GM12878 (cell line): ENCODE measurements around the gene PLEKHH1. TPM values are rescaled to one million over a fixed set of nuclear protein-coding genes. Genes with fewer than 3 reads are reported as not detected.

Experiments
- FOXK2 ChIP-seq: fragments of 450-650 bp; IDR thresholded peaks from 2 replicates; pipeline ENCODE4 v1.6.1; 2017; ENCODE audit warnings: mild to moderate bottlenecking, moderate library complexity
- HDAC2 ChIP-seq: fragments of 200-600 bp; sonication (generic); IDR thresholded peaks from 2 replicates; pipeline ENCODE4 v1.6.1; 2017
- RAD21 ChIP-seq: IDR thresholded peaks from 2 replicates; pipeline ENCODE4 v1.6.1; 2011; ENCODE audit warnings: mild to moderate bottlenecking, low read depth, low read length, moderate library complexity; ENCODE audit not compliant: insufficient read depth
- TAF1 ChIP-seq: IDR thresholded peaks from 2 replicates; pipeline ENCODE4 v1.6.1; 2011; ENCODE audit warnings: mild to moderate bottlenecking, low read depth, low read length, borderline replicate concordance
- TBL1XR1 ChIP-seq: IDR thresholded peaks from 2 replicates; pipeline ENCODE4 v1.6.1; 2012; ENCODE audit warnings: low read depth, low read length, improper control_type of control experiment
- polyA plus RNA-seq, 11 experiments: library from polyadenylated mRNA; depleted of rRNA in 4 of 11; unstranded in 6 of 11; stranded (reverse) in 5 of 11; fragments of >200 nt; fragmentation: Nextera tagmentation in 4 of 11; fragmentation: Illumina TruSeq in 1 of 11; extraction: Ambion mirVana in 4 of 11; extraction: Trizol in 1 of 11; gene quantifications; 1 replicate in 1 of 11; 2 replicates in 10 of 11; pipeline versions ENCODE4 v1.2.1 to v1.2.3, GENCODE V29; 2011 to 2016; ENCODE audit warnings: inconsistent platforms in 2 of 11, missing spikeins in 2 of 11, low read depth in 1 of 11
- total RNA-seq, 4 experiments: library from RNA; depleted of rRNA in 3 of 4; stranded (reverse); fragments of >200 nt in 3 of 4; fragmentation: Illumina TruSeq in 1 of 4; extraction: Trizol in 1 of 4; gene quantifications; 2 replicates each; pipeline versions ENCODE4 v1.2.1 to v1.2.3, GENCODE V29; 2013 to 2021
- TF ChIP-seq, protein P1 (sequence below): fragments of 450-650 bp; IDR thresholded peaks from 2 replicates; pipeline ENCODE4 v1.6.1; 2016; ENCODE audit warnings: mild to moderate bottlenecking, moderate library complexity, borderline replicate concordance
- TF ChIP-seq, protein P2 (sequence below): IDR thresholded peaks from 2 replicates; pipeline ENCODE4 v1.6.1; 2012; ENCODE audit warnings: low read depth, low read length, improper control_type of control experiment
- TF ChIP-seq, protein P3 (sequence below): IDR thresholded peaks from 2 replicates; pipeline ENCODE4 v1.6.1; 2012; ENCODE audit warnings: improper control_type of control experiment, low read depth, low read length; ENCODE audit not compliant: insufficient replicate concordance
- TF ChIP-seq, protein P4 (sequence below): fragments of 450-650 bp; formaldehyde crosslinking; IDR thresholded peaks from 2 replicates; pipeline ENCODE4 v1.4.0; 2020; ENCODE audit warnings: mild to moderate bottlenecking, moderate library complexity
- TF ChIP-seq, protein P5 (sequence below): fragments of 450-650 bp; IDR thresholded peaks from 2 replicates; pipeline ENCODE4 v1.6.1; 2017; ENCODE audit warnings: mild to moderate bottlenecking, low read depth, inconsistent platforms; ENCODE audit not compliant: poor library complexity, severe bottlenecking
- TF ChIP-seq, protein P6 (sequence below): fragments of 450-650 bp; IDR thresholded peaks from 2 replicates; pipeline ENCODE4 v1.6.1; 2017; ENCODE audit warnings: borderline replicate concordance

PLEKHH1 gene
- total and polyA plus RNA-seq, 10 of the 15 experiments (the other 5 are each of a cell fraction or from before 2014, with no cell fraction given) = 0.11 to 0.95 (median 0.41) TPM

DNA sequence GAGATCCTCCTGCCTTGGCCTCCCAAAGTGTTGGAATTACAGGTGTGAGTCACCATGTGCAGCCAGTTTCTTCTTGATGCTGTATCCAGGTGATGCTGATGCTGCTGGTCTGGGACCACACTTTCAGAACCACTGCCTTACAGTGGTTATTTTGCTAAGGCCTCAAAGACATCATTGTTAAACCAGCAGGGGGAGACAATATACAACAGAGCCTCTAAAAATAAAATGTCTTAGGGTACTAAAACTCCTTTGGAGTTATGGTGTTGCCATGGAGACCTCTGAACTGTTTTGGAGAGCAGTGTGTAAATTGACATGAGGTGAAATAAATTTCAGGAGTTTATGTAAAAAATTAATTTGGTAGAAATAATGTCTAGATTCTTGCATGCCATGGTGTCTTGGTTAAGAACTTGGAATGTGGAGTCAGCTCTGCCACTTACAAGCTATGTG lies 85.5 kb downstream of the PLEKHH1 start (continued):
- TF ChIP-seq, protein P1, sequence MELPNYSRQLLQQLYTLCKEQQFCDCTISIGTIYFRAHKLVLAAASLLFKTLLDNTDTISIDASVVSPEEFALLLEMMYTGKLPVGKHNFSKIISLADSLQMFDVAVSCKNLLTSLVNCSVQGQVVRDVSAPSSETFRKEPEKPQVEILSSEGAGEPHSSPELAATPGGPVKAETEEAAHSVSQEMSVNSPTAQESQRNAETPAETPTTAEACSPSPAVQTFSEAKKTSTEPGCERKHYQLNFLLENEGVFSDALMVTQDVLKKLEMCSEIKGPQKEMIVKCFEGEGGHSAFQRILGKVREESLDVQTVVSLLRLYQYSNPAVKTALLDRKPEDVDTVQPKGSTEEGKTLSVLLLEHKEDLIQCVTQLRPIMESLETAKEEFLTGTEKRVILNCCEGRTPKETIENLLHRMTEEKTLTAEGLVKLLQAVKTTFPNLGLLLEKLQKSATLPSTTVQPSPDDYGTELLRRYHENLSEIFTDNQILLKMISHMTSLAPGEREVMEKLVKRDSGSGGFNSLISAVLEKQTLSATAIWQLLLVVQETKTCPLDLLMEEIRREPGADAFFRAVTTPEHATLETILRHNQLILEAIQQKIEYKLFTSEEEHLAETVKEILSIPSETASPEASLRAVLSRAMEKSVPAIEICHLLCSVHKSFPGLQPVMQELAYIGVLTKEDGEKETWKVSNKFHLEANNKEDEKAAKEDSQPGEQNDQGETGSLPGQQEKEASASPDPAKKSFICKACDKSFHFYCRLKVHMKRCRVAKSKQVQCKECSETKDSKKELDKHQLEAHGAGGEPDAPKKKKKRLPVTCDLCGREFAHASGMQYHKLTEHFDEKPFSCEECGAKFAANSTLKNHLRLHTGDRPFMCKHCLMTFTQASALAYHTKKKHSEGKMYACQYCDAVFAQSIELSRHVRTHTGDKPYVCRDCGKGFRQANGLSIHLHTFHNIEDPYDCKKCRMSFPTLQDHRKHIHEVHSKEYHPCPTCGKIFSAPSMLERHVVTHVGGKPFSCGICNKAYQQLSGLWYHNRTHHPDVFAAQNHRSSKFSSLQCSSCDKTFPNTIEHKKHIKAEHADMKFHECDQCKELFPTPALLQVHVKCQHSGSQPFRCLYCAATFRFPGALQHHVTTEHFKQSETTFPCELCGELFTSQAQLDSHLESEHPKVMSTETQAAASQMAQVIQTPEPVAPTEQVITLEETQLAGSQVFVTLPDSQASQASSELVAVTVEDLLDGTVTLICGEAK = no peak
- peak; percentile 77 for TF ChIP-seq RAD21
- TF ChIP-seq, protein P2, sequence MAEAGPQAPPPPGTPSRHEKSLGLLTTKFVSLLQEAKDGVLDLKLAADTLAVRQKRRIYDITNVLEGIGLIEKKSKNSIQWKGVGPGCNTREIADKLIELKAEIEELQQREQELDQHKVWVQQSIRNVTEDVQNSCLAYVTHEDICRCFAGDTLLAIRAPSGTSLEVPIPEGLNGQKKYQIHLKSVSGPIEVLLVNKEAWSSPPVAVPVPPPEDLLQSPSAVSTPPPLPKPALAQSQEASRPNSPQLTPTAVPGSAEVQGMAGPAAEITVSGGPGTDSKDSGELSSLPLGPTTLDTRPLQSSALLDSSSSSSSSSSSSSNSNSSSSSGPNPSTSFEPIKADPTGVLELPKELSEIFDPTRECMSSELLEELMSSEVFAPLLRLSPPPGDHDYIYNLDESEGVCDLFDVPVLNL = no peak
- no peak for TF ChIP-seq TAF1
- TF ChIP-seq TBL1XR1 = no peak
- TF ChIP-seq, protein P3, sequence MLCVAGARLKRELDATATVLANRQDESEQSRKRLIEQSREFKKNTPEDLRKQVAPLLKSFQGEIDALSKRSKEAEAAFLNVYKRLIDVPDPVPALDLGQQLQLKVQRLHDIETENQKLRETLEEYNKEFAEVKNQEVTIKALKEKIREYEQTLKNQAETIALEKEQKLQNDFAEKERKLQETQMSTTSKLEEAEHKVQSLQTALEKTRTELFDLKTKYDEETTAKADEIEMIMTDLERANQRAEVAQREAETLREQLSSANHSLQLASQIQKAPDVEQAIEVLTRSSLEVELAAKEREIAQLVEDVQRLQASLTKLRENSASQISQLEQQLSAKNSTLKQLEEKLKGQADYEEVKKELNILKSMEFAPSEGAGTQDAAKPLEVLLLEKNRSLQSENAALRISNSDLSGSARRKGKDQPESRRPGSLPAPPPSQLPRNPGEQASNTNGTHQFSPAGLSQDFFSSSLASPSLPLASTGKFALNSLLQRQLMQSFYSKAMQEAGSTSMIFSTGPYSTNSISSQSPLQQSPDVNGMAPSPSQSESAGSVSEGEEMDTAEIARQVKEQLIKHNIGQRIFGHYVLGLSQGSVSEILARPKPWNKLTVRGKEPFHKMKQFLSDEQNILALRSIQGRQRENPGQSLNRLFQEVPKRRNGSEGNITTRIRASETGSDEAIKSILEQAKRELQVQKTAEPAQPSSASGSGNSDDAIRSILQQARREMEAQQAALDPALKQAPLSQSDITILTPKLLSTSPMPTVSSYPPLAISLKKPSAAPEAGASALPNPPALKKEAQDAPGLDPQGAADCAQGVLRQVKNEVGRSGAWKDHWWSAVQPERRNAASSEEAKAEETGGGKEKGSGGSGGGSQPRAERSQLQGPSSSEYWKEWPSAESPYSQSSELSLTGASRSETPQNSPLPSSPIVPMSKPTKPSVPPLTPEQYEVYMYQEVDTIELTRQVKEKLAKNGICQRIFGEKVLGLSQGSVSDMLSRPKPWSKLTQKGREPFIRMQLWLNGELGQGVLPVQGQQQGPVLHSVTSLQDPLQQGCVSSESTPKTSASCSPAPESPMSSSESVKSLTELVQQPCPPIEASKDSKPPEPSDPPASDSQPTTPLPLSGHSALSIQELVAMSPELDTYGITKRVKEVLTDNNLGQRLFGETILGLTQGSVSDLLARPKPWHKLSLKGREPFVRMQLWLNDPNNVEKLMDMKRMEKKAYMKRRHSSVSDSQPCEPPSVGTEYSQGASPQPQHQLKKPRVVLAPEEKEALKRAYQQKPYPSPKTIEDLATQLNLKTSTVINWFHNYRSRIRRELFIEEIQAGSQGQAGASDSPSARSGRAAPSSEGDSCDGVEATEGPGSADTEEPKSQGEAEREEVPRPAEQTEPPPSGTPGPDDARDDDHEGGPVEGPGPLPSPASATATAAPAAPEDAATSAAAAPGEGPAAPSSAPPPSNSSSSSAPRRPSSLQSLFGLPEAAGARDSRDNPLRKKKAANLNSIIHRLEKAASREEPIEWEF = no peak
- TF ChIP-seq HDAC2 = no peak
- TF ChIP-seq, protein P4, sequence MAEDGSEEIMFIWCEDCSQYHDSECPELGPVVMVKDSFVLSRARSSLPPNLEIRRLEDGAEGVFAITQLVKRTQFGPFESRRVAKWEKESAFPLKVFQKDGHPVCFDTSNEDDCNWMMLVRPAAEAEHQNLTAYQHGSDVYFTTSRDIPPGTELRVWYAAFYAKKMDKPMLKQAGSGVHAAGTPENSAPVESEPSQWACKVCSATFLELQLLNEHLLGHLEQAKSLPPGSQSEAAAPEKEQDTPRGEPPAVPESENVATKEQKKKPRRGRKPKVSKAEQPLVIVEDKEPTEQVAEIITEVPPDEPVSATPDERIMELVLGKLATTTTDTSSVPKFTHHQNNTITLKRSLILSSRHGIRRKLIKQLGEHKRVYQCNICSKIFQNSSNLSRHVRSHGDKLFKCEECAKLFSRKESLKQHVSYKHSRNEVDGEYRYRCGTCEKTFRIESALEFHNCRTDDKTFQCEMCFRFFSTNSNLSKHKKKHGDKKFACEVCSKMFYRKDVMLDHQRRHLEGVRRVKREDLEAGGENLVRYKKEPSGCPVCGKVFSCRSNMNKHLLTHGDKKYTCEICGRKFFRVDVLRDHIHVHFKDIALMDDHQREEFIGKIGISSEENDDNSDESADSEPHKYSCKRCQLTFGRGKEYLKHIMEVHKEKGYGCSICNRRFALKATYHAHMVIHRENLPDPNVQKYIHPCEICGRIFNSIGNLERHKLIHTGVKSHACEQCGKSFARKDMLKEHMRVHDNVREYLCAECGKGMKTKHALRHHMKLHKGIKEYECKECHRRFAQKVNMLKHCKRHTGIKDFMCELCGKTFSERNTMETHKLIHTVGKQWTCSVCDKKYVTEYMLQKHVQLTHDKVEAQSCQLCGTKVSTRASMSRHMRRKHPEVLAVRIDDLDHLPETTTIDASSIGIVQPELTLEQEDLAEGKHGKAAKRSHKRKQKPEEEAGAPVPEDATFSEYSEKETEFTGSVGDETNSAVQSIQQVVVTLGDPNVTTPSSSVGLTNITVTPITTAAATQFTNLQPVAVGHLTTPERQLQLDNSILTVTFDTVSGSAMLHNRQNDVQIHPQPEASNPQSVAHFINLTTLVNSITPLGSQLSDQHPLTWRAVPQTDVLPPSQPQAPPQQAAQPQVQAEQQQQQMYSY = no peak
- TF ChIP-seq, protein P5, sequence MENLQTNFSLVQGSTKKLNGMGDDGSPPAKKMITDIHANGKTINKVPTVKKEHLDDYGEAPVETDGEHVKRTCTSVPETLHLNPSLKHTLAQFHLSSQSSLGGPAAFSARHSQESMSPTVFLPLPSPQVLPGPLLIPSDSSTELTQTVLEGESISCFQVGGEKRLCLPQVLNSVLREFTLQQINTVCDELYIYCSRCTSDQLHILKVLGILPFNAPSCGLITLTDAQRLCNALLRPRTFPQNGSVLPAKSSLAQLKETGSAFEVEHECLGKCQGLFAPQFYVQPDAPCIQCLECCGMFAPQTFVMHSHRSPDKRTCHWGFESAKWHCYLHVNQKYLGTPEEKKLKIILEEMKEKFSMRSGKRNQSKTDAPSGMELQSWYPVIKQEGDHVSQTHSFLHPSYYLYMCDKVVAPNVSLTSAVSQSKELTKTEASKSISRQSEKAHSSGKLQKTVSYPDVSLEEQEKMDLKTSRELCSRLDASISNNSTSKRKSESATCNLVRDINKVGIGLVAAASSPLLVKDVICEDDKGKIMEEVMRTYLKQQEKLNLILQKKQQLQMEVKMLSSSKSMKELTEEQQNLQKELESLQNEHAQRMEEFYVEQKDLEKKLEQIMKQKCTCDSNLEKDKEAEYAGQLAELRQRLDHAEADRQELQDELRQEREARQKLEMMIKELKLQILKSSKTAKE = no peak
- TF ChIP-seq, protein P6, sequence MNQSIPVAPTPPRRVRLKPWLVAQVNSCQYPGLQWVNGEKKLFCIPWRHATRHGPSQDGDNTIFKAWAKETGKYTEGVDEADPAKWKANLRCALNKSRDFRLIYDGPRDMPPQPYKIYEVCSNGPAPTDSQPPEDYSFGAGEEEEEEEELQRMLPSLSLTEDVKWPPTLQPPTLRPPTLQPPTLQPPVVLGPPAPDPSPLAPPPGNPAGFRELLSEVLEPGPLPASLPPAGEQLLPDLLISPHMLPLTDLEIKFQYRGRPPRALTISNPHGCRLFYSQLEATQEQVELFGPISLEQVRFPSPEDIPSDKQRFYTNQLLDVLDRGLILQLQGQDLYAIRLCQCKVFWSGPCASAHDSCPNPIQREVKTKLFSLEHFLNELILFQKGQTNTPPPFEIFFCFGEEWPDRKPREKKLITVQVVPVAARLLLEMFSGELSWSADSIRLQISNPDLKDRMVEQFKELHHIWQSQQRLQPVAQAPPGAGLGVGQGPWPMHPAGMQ = no peak
- TF ChIP-seq FOXK2 = no peak
